ENCODE data around the gene PIK3CB.
"Not testable (repeated sequence)": the region's sequence is repeated elsewhere in the genome, so short reads cannot be mapped to it uniquely, and the experiment has no call there.

The PIK3CB gene

GRCh38 chr3:138688871-138689299 is 145.8 kb downstream of the PIK3CB start:
- no peak overlapping the region for H3K4me3 ChIP-seq (ENCODE audit: control insufficient read depth, low read depth, low read length)
- TF ChIP-seq CTCF (IDR thresholded peaks at IDR 0.05; ENCODE audit: control insufficient read depth, insufficient read depth, low read depth, low read length, missing control alignments): no peak
- DNase-seq (ENCODE audit: low read depth): no peak

GRCh38 chr3:138687236-138687635 is 147.5 kb downstream of the PIK3CB start:
- H3K4me3 ChIP-seq (ENCODE audit: control insufficient read depth, low read depth, low read length): no peak overlapping the region
- DNase-seq (ENCODE audit: low read depth): no peak
- no peak for TF ChIP-seq CTCF (IDR thresholded peaks at IDR 0.05; ENCODE audit: control insufficient read depth, insufficient read depth, low read depth, low read length, missing control alignments)

- no peak overlapping the region for H3K4me3 ChIP-seq (ENCODE audit: control insufficient read depth, low read depth, low read length)
- DNase-seq (ENCODE audit: low read depth): peak; percentile 76
- no peak for TF ChIP-seq CTCF (IDR thresholded peaks at IDR 0.05; ENCODE audit: control insufficient read depth, insufficient read depth, low read depth, low read length, missing control alignments)
Observed at GRCh38 chr3:138686771-138687221, 147.9 kb downstream of the PIK3CB start.

- DNase-seq (ENCODE audit: low read depth): no peak
- TF ChIP-seq CTCF (IDR thresholded peaks at IDR 0.05; ENCODE audit: control insufficient read depth, insufficient read depth, low read depth, low read length, missing control alignments): no peak
- no peak overlapping the region for H3K4me3 ChIP-seq (ENCODE audit: control insufficient read depth, low read depth, low read length)
Observed at GRCh38 chr3:138684396-138684795, 150.3 kb downstream of the PIK3CB start.

- TF ChIP-seq CTCF (IDR thresholded peaks at IDR 0.05; ENCODE audit: control insufficient read depth, insufficient read depth, low read depth, low read length, missing control alignments): no peak
- no peak overlapping the region for H3K4me3 ChIP-seq (ENCODE audit: control insufficient read depth, low read depth, low read length)
- no peak for DNase-seq (ENCODE audit: low read depth)
Observed at GRCh38 chr3:138682648-138683047, 152.1 kb downstream of the PIK3CB start.

- no peak for DNase-seq (ENCODE audit: low read depth)
- TF ChIP-seq CTCF (IDR thresholded peaks at IDR 0.05; ENCODE audit: control insufficient read depth, insufficient read depth, low read depth, low read length, missing control alignments): no peak
- no peak overlapping the region for H3K4me3 ChIP-seq (ENCODE audit: control insufficient read depth, low read depth, low read length)
Observed at GRCh38 chr3:138681463-138682220, 153.1 kb downstream of the PIK3CB start.

- H3K4me3 ChIP-seq (ENCODE audit: control insufficient read depth, low read depth, low read length); DNase-seq (ENCODE audit: low read depth): not testable (repeated sequence)
Observed at GRCh38 chr3:138680974-138681373, 153.8 kb downstream of the PIK3CB start.

All from AG09309 (cell line).